Sigmoid colon (tissue), 4 donors: ENCODE results near the gene PTPRT.

Experiments used
- CTCF ChIP-seq, 4 experiments: fragments of 450-650 bp in 3 of 4; fragments of 200-600 bp in 1 of 4; IDR thresholded peaks; one replicate each; pipeline ENCODE4 v1.5.1; 2016 to 2019; ENCODE audit warnings: antibody characterized with exemption in 4 of 4, mild to moderate bottlenecking in 3 of 4, moderate library complexity in 2 of 4
- EP300 ChIP-seq, 4 donors: sonication (generic); formaldehyde crosslinking; IDR thresholded peaks; one replicate each; pipeline ENCODE4 v1.6.1; 2017; ENCODE audit warnings: antibody characterized with exemption in 4 of 4
- POLR2A ChIP-seq, 2 donors: fragments of 450-650 bp; IDR thresholded peaks; one replicate each; pipeline ENCODE4 v1.6.1; 2016; ENCODE audit warnings: antibody characterized with exemption in 2 of 2, mild to moderate bottlenecking in 2 of 2, moderate library complexity in 2 of 2
- POLR2AphosphoS5 ChIP-seq, 4 donors: sonication (generic); formaldehyde crosslinking; IDR thresholded peaks; one replicate each; pipeline ENCODE4 v1.6.1; 2017; ENCODE audit warnings: antibody characterized with exemption in 4 of 4

GRCh38 chr20:42164121-42164890 is 1025.4 kb downstream of the PTPRT start:
- TF ChIP-seq POLR2A (IDR thresholded peaks at IDR 0.05) (no peak), POLR2AphosphoS5 (IDR thresholded peaks at IDR 0.05) (no peak), CTCF (IDR thresholded peaks at IDR 0.05) (no peak), EP300 (IDR thresholded peaks at IDR 0.05) (no peak)
